Measurements from ENCODE around the gene GDF2.

GDF2 gene

DNA sequence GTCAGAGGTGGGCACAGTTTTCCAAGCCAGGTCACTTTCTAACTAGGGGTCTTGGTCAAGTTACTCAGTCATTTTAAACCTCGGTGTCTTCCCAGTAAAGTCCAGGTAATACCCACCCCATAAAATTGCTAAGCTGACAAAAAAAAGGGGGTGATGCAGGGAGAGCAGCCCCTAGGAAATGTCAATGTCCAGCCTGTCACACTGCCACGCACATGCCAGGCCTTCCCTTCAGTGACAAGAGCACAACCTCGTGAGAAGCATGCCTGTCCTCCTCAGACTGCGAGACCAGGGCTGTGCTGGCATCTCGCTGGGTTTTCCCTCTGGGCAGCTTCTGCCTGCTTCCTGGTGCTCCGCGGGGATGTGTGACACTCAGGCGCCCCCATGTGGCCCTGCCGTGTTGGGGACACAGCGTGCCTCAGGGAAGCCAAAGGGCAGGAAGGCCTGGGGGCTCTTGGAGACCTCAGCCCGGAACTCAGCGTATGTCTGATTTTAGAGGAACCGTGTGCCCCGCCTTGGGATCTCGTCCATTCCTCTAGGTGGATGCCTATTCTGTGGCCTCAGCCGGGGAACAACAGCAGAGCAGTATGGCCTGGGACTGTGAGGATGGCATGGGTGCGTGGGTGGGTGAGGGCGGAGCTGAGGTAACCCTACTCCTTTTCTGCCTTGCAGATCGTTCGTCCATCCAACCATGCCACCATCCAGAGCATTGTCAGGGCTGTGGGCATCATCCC, 10.2 kb upstream of the GDF2 start:
- DNase-seq (ENCODE audit: low read depth in 2 of 2), result peak; percentile 23 to 34

GRCh38 chr10:47312663-47312995, 9.6 kb upstream of the GDF2 start:
- DNase-seq (ENCODE audit: low read depth in 2 of 2), result no peak

DNA sequence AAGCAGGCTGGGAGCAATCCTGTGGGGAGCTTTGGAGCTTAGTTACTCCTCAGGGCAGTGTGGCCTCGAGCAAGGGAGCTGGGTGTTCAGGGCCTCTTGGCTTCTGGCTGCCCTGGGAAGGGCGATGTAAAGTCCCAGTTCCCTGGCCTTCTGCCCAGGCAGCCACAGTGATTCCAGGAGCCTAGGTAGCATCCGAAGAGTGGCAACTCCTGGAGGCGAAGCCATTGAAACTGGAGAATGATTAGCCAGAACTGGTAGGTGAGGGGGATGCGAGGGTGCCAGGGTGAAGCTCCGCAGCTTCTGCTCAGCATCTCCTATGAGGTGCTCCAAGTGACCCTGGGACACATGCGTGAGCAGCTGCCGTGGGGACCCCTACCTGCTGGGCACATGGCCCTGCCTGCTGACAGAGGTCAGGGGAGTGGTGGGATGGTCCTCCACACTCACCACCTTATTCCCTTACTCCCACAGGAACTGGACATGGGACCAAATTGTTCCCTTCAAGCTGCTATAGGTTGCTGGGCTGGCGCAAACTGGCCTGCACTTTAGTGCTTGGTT, 7.8 kb upstream of the GDF2 start:
- DNase-seq (ENCODE audit: low read depth in 2 of 2), result no peak

GRCh38 chr10:47315421-47315820, 6.8 kb upstream of the GDF2 start:
- no peak for DNase-seq (ENCODE audit: low read depth in 2 of 2)

- no peak for DNase-seq (ENCODE audit: low read depth in 2 of 2)
Measured at GRCh38 chr10:47316131-47316530, 6.1 kb upstream of the GDF2 start.

DNA sequence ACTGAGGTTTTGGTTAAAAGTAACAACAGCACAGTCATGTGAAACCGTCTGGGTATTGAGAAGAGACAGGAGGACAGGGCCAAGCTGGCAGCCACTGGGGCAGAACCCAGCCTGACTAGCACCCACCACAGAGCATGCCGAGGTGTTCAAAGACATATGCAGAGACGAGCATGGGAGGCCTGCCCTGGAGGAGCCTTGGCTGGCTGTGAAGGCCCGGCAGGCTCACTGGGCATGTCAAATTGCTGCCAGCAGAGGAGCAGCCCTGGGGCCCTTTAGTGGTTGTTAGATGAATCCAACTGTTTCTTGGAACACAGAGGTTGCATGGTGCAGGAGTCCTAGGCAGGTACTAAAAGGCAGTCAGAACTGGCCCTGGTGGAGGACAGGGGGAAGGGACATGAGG, 5.0 kb upstream of the GDF2 start:
- no peak for DNase-seq (ENCODE audit: low read depth in 2 of 2)

GRCh38 chr10:47318706-47319105, 3.5 kb upstream of the GDF2 start:
- no peak for DNase-seq (ENCODE audit: low read depth in 2 of 2)

DNA sequence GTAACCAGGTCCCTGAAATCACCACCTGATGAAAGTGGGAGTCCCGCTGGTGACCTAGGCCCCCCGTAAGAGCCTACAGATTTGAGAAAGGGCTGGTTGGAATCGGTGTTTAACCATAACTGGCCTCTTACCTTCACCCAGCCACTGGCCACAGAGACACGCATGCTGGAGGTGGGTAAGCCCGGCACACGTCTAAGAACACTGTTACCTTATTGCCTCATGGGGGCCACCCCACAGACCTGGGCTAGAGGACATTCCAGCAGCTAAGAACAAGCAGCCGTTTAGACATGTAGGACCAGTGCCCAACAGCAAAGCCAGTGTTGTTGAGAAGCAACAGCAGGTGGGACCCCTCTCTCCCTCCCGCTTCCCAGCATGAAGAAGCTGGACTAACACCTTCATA, 2.5 kb upstream of the GDF2 start:
- no peak for DNase-seq (ENCODE audit: low read depth in 2 of 2)

DNA sequence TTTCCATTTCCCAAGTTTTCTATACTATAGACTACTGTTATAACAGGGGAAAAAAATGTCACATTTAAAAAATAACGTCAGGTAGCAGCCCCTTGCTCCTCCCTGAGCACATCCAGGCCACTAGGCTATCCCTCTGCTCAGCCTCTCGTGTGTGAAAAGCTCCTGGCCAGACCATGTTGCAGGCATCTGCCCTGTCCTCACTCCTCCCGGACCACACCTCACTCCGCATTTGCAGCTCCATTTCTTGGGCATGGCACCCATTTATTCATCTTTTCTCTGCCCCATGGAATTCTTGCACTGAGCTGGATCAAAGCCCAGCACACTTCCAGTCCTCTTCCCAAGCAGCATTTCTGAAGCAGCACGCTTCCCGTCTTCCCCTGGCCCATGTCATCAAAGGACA, 1.4 kb upstream of the GDF2 start:
- no peak for DNase-seq (ENCODE audit: low read depth in 2 of 2)

DNA sequence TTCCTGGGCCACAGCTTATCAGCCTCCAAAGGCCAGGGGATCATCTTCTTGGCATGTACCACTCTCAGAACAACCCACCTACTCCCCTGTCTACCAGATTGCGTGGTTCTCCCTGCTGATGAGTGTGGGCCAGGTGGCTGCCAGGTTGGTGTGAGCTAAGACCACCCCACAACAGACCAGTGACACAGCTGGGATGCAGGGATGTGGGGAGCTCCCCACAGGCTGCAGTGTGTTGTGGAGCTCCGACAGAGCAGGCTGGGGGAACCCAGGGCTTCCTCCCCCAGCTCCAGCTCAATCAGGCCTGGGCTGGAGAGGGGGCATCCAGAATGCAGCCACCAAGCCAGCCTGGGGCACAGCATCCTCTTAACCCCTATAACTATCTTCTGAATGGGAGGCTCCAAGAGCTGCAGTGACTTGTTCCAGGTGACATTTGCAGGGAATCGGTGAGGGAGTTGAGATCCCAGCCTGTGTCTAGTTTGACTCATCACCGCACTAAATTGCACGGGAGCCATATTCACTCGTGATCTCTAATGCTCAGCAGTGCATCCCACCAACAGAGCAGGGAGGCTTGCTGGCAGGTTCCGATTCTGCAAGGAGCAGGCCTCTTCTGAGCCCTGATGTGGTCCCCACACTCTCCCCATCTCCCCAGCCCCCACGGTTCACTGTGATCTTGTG, 596 bp upstream of the GDF2 start:
- no peak for DNase-seq (ENCODE audit: low read depth in 2 of 2)

- DNase-seq (ENCODE audit: low read depth in 2 of 2), result no peak
Measured at GRCh38 chr10:47323087-47323486, 833 bp downstream of the GDF2 start.

DNA sequence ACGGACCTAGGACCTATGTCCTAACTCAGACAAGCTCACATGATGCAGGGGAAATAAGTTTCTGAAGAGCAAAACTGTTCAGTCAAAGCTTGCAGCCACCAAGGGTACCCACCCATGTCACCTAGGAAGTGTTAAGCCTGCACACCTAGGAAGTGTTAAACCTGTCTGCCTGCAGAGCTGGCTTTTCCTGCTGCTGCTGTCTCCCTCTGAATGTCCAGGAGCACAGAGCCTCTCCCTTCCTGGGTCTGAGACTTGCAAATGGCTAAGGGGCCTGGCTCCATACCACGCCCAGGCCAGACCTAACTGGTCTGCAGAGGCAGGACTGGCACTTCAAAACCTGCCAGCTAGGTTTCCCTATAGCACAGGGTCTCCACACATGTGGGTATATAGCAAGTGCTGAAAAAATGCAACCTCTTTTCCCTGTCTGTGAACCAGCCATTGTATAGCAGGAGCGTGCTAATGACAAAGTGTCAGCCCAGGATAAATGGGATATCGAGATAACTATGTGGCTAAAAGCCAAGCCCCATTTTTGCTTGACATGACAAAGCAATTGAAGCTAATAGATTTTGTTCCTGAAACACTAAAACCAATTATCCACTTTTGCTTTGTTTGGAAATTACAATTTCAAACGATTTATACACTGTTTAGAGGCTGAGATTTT, 1.5 kb downstream of the GDF2 start:
- no peak for DNase-seq (ENCODE audit: low read depth in 2 of 2)

- no peak for DNase-seq (ENCODE audit: low read depth in 2 of 2)
Measured at GRCh38 chr10:47325303-47326291, 3.3 kb downstream of the GDF2 start.

DNA sequence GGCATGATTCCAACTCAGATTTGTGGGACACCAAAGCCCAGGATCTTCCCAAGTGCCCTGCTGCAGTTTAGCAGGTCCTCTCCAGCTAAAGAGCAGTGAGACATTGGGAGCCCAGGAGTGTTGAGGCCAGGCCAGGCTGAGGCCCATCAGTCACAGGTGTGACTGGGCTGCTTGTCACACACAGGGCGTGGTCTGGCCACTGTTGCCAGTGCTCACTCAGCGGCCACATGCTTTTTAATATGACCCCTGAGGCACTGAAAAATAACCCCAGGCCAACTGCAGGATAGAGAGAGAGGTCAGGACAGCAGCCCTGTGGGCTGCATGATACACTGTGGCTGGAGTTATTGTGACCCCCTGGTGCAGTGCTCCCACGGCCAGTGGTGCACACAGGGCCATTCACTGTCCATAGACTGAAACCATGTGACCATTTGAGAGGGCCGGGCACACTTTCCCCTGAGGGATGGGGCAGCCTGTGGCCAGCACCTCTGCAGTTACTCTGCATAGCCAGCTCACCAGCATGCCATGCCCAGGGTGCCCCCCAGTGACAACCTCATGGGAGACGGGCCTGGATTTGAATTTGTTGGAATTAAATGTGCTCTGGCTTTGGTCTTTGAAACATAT, 4.2 kb downstream of the GDF2 start:
- no peak for DNase-seq (ENCODE audit: low read depth in 2 of 2)

- DNase-seq (ENCODE audit: low read depth in 2 of 2), result no peak
Measured at GRCh38 chr10:47326927-47327330, 4.7 kb downstream of the GDF2 start.

- no peak for DNase-seq (ENCODE audit: low read depth in 2 of 2)
Measured at GRCh38 chr10:47329855-47330254, 7.6 kb downstream of the GDF2 start.

GRCh38 chr10:47330366-47330765, 8.1 kb downstream of the GDF2 start:
- no peak for DNase-seq (ENCODE audit: low read depth in 2 of 2)

GRCh38 chr10:47330804-47331203, 8.6 kb downstream of the GDF2 start:
- no peak for DNase-seq (ENCODE audit: low read depth in 2 of 2)

DNA sequence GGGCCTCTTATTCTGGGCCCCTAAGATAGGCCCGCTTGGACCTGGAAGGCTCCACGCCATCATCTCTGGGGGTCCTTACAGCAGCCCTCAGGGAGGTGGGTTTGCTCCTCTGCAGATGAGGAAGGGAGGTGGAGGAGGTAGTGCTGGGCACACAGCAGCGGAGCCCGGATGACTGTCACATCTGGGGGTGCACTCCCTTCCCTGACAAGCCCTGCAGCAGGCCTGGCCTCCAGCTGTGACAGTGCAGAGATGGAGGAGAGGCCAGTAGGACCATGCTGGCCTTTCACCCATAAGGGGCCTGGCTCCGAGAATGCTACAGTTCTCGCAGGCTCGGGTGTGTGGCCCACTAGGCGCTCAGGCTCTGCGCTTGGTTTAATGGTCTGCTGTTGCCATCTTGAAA, 9.2 kb downstream of the GDF2 start:
- no peak for DNase-seq (ENCODE audit: low read depth in 2 of 2)

DNA sequence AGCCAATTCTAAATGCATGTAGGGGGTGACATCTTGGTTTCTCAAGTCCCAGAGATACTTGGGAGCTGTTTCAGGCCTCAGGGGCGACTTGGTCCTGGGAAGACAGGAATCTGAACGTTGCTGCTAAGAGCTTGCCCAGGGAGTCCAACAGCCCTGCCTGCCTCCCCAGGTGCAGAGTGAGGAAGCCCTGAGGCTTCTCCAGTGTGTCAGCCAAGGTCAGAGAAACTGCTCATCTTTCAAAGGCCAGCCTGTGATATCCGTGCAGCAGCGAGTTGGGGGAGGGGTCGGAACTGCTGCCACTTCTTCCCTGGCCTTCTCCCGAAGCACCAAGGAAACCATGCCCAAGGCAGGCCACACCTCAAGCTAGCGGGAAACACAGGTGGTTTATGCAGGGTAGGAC, 9.7 kb downstream of the GDF2 start:
- DNase-seq (ENCODE audit: low read depth in 2 of 2), result no peak

DNA sequence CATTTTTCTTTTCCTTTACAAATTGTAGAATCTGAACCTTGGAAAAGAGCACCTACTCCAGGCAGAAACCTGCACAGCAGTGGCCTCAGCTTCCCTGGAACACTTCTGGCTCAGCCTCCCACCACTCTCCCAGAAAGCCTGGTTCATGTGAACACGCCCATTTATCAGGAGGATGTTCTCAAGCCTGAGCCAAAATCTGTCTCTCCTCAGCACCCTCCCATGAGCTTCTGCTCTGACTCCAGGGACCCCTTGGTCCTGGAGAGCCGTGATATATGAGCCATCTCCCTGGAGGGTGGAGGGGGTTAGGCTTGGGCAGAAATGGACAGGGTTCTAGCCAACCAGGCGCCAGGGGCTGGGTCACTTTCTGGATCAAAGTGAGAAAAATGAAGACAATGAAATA, 10.1 kb downstream of the GDF2 start:
- no peak for DNase-seq (ENCODE audit: low read depth in 2 of 2)
